ENCODE results near the gene PSIP1.
"Not testable (repeated sequence)": the region's sequence is repeated elsewhere in the genome, so short reads cannot be mapped to it uniquely, and the experiment has no call there.

The PSIP1 gene

DNA sequence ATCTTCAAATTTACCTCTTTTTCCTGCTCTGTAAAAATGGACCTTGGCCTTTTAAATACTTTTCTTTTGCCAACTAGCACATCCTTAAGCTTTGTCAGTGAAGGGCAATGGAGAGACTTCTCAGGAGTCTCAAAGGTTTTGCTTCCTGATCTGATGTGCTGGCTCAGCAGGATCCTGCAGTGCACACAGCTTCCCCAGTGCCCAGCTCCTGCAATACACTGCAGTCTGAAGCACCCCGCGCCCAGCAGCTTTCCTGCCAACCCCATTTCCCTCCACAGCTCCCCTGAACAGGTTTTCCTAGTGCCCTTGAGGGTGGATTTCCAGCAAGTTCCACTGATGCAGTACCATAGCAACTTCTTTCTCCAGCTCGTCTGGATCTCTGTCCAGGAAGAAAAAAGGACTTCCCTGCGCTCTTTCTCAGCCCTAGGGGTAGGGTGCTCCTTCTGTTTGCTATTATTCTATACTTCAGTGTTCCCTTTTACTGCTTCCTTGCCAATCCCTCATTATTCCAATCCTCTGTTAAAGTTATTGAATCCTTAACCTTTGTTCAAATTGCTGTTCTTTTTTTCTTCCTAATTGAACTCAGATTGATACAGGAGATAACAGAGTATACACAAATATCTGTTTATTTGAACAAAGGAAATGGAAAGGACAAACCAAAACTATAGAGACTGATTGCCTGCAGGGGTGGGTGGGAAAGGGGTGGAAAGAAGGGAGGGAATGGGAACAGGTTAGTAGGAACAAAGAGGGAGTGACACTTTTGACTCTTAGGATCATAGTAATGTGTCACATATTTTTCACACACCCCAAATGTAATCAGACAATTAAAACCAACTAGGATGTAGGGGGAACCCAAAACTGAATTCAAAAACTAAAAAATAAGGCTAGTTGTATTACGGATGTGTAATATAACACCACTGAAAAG is 79.6 kb downstream of the PSIP1 start:
- DNase-seq = no peak

GRCh38 chr9:15427702-15428101 is 83.1 kb downstream of the PSIP1 start:
- DNase-seq = not testable (repeated sequence)

- no peak for DNase-seq
Measured at GRCh38 chr9:15426019-15426418, 84.8 kb downstream of the PSIP1 start.

GRCh38 chr9:15423231-15423985 is 87.4 kb downstream of the PSIP1 start:
- peak; percentile 31 for DNase-seq

DNA sequence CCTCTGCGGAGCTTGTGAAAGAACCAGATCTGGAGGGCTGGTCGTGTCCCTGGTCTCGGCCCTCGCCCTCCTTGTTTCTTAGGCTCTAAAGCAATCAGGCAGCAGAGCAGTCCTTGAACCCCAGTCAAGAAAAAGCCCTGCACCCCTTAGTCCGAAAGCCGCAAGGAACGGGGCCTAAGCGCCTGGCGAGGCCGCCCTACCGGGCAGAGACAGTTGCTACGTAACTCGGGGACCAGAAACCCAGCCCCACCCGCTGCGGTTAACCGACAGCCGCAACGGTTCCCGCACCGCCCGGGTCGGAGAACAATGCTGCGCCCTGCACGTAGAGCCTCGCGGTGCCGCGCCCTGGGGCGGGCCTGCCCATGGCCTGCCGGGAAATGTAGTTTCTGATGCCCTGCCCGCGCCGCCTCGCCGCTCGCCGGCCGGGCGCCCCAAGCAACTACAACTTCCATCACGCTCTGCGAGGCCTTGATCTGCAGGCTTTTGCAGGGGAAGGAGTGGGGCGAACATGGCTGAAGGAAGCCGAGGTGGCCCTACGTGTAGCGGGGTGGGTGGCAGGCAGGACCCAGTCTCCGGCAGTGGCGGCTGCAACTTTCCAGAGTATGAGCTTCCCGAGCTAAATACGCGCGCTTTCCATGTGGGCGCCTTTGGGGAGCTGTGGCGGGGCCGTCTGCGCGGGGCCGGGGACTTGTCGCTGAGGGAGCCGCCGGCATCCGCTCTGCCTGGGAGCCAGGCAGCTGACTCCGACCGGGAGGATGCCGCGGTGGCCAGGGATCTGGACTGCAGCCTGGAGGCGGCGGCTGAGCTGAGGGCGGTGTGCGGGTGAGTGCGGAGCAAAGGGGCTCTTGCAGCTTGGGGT is 88.2 kb downstream of the PSIP1 start, which contains the start of gene SNAPC3:
TSS of gene SNAPC3 (plus strand) at position 505 of the 859 bp plus-strand sequence. CDS start at position 509, 4 bp downstream.
- DNase-seq = peak; percentile 93

DNA sequence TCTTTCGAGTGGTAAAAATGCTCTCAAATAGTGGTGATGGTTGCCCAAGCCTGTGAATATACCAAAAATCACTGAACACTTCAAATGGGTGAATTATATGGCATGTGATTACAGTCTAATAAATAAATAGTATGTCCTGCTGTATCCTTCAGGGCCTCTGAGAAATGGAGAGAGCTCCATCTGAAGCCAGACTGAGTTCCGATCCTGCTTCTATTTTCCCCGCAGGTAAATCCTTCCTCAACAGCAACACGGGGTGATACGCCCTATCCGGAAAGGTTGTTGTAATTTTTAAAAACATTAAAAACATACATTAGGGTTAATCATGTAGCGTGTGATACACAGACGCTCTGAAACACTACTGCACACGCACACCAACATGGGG is 88.8 kb downstream of the PSIP1 start:
- DNase-seq = no peak

DNA sequence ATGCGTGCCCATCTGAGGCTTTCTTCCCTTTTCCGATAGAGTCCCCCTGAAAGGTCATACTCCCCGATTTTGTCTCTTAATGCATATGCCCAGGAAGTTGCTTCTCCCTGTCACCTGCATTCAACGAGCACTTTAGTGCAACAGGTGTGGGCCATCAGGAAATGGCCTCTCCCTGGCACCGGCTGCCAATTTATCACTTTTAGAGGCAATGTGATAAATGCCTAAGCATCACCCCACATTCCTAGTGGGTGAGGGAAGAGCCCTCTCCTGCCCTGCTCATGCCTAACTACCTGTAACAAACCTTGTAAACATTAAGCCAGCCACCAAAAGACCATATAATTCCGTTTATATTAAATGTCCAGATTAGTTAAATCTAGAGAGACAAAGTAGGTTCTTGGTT is 89.2 kb downstream of the PSIP1 start:
- peak; percentile 19 for DNase-seq

- no peak for DNase-seq
Measured at GRCh38 chr9:15420796-15421195, 90.0 kb downstream of the PSIP1 start.

DNA sequence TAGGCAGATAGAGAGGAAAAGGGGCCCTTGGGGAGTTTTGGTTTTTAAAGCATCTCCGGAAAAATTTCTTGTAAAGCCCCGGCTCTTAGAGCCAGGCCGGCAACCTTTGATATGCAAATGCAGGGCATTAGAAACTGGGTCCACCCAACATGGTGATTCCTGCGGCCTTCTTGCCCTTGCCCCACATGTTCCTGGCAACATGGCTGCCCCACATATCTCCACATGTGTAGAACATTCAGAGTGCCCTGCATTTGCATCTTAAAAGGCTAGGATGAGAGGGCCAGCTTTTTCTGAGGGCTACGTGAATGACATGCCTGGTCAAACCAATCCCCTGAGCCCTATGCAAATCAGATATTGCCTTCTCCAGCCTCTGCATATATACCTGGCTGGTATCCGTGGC is 93.1 kb downstream of the PSIP1 start:
- DNase-seq = no peak

- peak; percentile 55 for DNase-seq
Measured at GRCh38 chr9:15416880-15417279, 93.9 kb downstream of the PSIP1 start.

All from kidney glomerular epithelial cell (primary cell).